Daoy (cell line): ENCODE results near the gene EPB41L2. TPM values are rescaled to one million over a fixed set of nuclear protein-coding genes. Genes with fewer than 3 reads are reported as not detected.
"Not testable (repeated sequence)": the region's sequence is repeated elsewhere in the genome, so short reads cannot be mapped to it uniquely, and the experiment has no call there.

Experiments
- DNase-seq: peaks from one replicate; pipeline ENCODE4 v3.0.0-alpha.2; 2015; ENCODE audit warnings: low read depth
- total RNA-seq: library from RNA; depleted of rRNA; stranded (reverse); fragments of >200 nt; shearing (Covaris generic); gene quantifications from 2 replicates; pipeline ENCODE4 v1.2.3, GENCODE V29; 2014; rRNA removed

Gene EPB41L2
- 14.1 and 27.2 TPM in 2 replicates for total RNA-seq

DNA sequence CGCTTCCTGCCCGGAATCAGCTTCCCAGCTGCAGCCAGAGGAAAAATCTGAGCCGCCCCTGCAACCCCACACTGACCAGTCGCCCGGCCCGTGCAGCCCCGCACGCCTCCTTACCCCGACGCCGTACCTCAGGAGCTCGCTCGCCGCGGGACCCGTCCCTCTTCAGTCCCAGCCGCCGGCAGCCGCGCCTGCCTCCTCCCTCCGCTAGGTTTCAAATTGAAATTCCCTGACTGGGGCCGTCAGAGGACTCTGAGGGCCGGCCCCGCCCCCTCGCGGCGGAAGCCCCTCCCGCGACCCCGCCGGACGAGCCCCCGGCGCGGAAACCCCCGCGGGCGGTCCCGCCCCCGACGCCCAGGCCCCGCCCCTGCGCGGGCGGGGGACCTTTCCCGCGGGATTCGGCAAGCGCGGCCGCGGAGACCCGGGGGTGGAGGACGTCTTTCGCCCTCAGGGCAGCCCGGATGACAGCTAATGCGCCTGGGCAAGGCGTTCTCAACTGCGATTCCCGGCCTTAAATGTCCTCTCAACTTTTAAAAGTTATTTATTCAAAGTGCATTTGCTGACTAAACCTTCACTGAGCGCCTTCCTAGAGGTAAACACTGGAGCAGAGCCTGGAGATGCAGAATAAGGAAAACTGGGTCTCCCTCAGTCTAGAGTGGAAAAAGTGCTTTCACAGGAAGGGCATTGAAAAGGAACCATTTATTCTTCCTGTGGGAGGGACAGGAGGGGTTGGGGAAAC, at the start of gene EPB41L2:
TSS of gene EPB41L2 (minus strand) at position 218 of the 736 bp plus-strand sequence. CDS start 106,760 bp downstream, outside the sequence.
- peak; percentile 88 for DNase-seq

DNA sequence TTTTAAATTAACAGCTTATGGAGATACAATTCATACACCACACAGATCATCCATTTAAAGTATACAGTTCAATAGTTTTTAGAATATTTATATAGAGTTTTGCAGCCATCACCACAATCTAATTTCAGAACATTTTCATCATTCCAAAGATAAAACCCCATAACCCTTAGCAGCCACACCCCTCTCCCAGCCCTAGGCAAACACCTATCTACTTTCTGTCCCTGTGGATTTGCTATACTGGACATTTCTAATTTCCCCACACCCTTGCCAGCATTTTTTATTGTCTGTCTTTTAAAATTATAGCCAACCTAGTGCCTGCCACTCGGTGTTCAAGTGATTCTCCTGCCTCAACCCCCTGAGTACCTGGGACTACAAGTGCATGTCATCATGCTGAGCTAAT, 49.2 kb upstream of the EPB41L2 start:
- DNase-seq, result no peak

DNA sequence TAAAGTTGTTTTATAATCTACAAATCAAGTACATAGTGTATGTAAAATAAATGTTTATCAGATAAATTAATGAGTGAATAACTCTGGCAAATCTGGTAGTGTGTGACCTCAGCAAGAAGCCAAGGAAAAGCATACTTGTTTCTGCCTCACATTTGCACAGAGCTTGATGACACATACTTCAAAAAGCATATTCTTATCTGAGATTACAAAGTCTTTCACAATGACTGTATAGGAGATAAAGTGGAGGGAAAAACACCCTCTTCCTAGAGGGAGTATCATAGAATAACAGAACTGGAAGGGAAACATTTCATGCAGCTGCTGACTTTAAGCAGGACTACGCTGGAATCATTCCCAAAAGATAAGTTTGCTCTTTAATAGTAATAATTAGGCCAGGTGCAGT, 44.1 kb upstream of the EPB41L2 start:
- peak; percentile 62 for DNase-seq

DNA sequence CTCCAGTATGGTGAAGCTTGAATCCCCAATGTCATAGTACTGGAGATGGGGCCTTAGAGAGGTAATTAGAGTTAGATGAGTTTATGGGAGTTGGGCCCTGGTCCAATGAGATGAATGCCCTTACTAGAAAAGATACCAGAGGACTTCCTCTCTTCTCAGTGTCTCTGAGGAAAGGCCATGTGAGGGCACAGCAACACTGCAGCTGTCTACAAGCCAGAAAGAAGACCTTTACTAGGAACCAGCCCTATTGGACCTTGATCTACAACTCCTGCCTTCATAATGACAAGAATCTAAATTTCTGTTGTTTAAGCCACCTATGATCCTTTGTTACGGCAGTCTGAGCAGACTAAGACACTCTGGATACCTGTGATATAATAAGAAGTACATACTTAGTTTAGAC, 40.9 kb upstream of the EPB41L2 start:
- DNase-seq, result no peak

DNA sequence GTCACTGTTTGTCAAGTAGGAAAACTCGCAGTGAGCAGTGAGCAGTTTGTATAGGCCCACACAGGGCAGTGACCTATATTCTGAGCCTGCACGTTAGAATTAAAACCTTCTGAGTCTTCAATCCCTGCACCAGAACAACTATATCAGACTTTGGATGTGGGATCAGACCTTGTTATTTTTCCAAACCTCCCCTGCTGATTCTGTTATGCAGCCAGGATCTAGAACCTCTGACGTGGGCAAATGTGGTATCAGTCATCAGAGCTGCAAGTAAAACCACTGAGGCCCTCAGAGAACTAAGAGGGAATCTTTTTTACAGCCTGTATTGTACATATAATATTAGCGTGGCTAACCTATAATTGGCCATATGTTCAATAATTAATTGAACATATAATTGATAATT, 40.3 kb upstream of the EPB41L2 start:
- peak; percentile 49 for DNase-seq

DNA sequence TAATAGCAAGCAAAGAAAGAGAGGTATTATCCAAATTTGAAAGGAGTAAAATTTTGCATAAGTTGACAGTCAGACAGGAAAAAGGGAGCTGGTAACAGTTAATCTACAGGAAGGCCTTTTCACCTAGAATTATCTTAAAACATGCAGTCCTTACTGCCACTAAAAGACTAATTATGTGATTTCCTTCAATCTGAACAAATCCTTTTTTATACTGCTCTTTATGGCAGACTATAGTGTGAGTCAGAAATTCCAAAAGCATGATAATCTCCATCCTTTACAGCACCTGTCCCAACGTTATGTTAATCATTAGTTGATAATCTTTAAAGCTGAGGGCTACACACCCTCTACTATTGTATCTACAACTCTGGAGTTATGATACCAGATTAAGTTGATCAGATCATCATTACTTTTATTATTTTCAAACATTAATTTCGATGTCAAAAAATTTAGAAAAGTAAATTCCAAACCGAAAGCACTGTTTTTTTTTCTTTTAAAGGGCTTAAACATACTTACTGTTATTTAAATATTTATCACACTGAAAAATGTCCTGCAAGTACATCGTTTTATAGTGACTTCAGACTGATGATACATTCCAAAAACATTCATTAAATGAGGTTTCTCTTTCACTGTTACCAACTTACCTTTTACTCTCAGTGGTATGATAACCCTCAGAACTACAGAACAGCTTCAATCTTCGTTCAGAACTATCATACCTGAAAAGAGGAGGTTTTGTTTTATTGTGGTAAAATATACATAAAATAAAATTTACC, 39.1 kb upstream of the EPB41L2 start:
- peak; percentile 19 for DNase-seq

DNA sequence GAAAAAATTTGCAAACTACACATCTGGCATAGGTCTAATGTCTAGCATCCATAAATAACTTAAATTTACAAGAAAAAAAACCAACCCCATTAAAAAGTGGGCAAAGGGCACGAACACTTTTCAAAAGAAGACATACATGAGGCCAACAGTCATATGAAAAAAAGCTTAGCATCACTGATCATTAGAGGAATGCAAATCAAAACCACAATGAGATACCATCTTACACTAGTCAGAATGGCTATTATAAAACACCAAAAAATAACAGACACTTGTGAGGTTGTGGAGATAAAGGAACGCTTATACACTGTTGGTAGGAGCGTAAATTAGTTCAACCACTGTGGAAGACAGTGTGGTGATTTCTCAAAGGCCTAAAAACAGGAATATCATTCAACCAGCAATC, 33.7 kb upstream of the EPB41L2 start:
- DNase-seq, result no peak

DNA sequence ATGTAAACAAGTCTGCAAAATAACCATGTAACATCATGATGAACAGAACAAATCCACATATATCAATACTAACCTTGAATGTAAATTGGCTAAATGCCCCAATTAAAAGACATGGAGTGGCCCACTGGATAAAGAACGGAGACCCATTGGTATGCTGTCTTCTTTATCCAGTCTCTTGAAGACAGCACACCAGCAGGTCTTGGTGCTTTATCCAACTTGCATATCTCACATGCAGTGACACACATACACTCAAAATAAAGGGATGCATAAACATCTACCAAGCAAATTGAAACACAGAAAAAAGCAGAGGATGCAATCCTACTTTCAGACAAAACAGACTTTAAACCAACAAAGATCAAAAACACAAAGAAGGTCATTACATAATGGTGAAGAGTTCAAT, 30.3 kb upstream of the EPB41L2 start:
- no peak for DNase-seq

DNA sequence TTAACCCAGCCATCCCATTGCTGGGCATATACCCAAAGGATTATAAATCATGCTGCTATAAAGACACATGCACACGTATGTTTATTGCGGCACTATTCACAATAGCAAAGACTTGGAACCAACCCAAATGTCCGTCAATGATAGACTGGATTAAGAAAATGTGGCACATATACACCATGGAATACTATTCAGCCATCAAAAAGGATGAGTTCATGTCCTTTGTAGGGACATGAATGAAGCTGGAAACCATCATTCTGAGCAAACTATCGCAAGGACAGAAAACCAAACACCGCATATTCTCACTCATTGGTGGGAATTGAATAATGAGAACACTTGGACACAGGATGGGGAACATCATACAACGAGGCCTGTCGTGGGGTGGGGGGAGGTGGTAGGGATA, 28.9 kb upstream of the EPB41L2 start:
- not testable (repeated sequence) for DNase-seq

DNA sequence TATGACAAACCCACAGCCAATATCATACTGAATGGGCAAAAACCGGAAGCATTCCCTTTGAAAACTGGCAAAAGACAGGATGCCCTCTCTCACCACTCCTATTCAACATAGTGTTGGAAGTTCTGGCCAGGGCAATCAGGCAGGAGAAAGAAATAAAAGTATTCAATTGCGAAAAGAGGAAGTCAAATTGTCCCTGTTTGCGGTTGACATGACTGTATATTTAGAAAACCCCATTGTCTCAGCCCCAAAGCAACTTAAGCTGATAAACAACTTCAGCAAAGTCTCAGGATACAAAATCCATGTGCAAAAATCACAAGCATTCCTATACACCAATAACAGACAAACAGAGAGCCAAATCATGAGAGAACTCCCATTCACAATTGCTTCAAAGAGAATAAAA, 27.3 kb upstream of the EPB41L2 start:
- not testable (repeated sequence) for DNase-seq

DNA sequence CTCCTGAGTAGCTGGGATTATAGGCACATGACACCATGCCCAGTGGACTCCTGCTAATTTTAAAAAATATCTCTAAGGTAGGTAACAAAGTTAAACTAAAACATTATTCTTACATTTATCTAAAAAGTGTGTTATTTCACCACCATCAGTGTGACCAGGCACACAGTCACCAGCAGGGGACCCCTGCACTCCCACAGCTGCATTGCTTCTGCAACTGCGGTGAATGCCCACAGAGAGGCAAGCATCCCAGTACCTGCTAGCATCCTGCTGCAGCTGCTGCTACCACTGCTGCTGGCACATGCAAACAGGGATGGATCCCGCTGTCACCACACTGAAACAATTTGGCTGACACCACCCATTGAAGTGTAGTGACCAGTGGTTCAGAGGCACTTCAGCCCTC, 21.9 kb upstream of the EPB41L2 start:
- no peak for DNase-seq

DNA sequence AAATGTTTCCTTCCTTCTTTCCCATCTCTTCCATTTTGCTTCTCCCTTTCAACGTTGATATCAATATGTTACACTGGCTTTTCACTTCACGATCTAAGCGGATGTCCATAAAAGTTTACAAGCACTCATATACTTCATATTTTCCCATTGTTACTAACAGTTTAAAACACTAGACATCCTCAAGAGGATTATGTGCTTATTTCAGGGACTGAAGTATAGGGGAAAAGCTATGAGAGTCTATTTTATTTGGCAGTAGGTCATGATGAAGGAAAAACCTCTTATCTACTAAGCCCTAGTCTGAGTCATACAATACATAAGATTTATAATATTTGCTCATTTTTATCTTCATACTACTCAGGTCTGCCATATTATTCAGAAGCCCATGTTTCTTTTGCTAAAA, 20.6 kb upstream of the EPB41L2 start:
- no peak for DNase-seq

DNA sequence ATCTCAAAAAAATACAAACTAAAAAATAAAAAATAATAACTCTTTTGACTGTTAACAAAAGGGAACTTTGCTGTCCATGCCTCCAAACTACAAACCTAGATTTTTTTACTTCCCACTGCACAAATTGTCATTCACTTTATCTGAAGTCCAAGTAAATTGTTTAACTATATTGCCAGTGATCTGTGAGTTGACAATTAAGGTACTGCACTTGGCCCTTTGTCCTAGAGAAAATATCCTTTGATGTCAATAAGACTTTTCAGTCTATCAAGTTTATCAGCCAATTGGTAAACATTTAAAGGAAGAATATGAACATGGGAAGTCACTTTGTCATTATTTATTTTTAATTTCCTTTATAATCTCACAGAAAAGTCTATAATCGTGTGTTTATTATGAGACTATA, 19.3 kb upstream of the EPB41L2 start:
- no peak for DNase-seq

DNA sequence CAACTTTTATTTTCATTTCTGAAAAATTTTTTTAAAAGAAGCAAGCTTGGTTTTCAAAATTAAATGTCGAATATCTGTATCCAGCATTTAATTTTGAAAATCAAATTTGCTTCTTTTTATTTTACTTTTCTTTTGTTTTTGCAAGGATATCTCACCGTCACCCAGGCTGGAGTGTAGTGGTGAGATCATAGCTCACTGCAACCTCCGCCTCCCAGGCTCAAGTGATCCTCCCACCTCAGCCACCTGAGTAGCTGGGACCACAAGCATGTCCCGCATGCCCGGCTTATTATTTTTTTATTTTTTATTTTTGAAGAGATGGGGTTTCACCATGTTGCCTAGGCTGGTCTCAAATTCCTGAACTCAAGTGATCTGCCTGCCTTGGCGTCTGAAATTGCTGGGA, 17.0 kb upstream of the EPB41L2 start:
- no peak for DNase-seq

DNA sequence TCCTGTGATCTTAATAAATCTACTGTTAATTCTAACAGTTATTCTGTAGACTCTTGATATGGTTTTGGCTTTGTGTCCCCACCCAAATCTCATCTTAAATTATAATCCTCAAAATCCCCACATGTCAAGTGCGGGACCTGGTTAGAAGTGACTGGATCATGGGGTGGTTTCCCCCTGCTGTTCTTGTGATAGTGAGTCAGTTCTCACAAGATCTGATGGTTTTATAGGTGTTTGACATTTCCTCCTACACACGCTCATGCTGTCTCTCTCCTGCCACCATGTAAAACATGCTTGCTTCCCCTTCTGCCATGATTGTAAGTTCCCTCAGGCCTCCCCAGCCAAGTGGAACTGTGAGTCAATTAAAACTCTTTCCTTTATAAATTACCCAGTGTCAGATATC, 10.5 kb upstream of the EPB41L2 start:
- DNase-seq, result no peak

DNA sequence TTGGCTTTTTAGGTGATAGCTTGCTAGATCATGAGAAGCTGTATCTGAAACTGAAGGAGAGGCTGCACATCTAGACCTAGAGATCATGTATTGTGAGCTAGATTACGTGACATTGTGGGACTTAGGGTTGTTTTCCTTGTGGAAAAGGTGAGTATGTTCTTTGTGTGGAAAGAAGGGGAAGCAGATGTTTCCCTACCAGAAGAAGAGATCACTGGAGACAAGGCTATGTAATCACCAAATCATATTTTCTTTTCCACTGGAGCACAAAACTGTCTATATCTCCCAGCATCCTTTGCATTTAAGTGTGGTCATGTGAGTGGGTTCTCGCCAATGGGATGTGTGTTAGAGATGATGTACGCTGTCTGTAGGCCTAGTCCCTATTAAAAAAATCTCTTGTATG, 7.0 kb upstream of the EPB41L2 start:
- DNase-seq, result no peak

DNA sequence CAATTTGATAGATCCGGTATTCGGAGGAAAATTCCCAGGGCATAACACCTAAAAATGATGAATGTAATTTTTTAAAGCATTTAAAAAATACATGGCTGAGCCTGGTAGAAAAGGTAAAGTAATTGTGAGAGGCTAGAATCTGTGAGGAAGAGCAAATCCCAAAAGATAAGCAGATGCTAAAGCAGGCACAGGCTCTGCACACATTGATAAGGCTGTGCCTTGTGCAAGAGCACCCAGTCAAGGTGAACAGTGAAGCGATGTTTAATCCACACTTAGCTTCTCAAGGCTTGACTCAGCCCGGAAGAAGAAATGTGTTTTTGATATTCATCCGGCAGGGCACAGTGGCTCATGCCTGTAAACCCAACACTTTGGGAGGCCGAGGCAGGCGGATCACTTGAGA, 5.1 kb upstream of the EPB41L2 start:
- no peak for DNase-seq

DNA sequence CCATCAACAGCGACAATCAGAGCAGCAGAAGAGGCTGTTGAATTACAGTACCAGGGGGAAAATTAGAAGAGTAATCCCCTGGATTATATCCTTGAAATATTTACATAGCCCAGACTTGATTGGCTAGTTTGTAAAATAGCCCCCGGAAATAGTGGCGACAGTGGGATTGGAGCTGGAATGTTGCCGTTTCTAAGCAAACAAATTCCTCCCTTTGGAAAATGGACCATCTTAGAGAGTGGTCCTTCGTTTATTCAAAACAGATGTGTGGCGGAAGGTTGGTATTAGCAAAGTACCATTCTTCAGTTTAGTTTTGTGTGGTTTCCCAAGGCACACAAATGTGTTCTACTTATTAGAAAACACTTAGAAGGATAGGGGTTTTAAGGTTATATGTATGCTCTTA, 4.5 kb upstream of the EPB41L2 start:
- no peak for DNase-seq

DNA sequence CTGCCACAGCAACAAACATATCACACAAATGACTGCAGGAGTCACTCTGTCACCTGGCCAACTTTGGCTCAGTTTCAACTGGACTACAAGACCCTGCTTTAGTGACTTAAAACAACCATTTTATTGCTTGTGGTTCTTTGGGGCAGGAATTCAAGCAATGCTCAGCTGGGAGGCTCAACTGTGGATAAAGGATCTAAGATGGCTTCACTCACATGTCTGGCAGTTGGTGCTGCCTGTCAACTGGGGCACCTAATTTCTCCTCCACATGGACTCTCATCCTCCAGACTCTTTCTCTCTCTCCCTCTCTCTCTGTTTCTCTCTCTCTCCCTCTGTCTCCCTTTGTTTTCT, 2.8 kb upstream of the EPB41L2 start:
- DNase-seq, result no peak

DNA sequence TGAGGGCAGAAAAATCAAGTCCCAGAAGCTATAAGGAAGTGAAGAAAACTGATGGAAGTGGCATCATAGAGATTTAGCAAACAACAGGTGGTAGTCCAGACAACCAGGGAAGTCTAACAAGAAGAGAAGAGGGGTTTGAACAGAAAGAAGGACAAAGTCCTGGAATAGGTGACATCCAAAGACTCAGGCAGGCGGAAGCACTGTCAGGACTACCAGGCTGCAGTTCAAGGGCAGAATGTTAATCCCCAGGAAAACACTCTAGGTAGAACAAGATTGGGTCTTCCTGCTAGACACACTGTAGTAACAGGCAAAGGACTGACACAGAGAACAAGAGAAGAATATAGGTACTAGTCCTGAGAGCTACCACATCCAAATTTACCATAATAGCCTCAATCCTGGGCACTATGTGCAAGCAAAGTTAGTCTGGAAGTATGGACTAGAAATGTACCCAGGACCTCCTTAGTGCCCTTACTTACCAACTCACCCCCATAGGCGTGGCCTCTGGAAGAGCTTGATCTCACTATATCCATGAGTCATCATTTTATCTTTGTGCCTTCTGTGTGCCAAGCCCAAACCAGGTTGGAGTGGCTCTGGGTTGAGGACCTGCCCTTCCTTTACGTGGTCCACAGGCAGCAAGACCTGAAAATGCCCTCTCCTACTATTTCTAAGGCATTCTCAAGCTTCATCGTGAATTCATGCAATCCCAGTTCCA, 2.2 kb upstream of the EPB41L2 start:
- DNase-seq, result peak; percentile 39

DNA sequence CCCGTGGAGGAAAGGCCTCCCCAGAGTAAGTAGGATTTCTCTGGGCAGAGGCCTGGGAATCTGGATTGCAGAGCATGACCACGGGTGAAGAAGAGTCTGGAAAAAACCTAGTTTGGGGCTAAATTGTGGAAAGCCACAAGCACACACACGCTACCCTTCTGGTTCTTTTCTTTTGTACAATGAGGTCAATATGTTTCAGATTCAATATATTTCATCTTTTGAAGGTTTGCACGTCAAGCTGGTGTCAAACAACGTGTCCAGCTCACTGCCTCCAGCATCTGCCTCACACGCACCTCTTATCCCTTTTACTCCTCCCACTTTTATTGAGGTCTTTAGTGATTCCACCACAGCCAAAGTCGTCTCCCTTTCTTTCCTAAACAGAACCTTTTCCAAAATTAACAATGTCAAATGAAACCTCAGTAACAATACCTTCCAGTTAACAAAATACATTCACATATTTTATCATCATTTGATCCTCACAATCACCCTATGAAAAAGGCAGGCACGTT, 773 bp upstream of the EPB41L2 start:
- DNase-seq, result no peak

DNA sequence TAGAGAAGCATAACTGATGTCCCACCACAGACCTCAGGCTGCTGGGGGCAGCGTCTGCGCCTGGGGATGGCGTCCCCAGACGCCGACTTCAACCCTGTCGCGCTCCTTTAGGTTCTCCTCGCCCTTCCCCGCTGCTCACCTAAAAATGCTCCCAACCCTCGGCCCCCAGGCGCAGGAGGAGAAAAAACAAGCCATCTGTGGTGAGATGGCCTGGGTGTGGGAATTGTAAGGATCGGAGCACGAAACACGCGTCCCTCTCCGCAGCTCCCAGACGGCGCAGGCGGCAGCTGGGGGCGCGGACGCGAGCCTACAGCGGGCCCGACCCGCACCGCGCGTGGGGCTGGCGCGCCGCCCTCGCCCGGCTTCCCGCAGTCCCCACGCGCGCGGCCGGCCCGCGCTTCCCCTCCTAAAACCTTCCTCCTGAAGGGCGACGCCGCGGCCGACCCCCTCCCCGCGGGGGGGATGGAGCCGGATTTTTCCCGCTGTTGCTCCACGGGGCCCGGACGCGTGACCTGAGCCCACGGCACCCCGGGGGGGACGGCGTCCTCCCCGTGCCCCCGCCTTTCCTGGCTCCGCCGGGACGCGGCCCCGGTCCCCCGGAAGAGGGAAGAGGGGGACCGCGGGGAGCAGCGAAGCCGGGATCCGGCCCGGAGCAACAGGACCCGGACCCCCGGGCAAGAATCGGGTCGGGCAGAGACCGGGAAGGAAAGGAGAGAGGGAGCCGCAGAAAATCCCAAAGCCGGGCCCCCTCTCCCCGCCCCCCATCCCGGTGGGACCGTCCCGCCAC, 611 bp downstream of the EPB41L2 start:
- peak; percentile 36 for DNase-seq
